Stimulated activated CD8-positive, alpha-beta memory T cell treated with anti-CD3 and anti-CD28 coated beads, Interleukin-15, amount 100 ng/mL, for 1 hour (primary cell): ENCODE data around the gene TBL1XR1.
"Not testable (repeated sequence)": the region's sequence is repeated elsewhere in the genome, so short reads cannot be mapped to it uniquely, and the experiment has no call there.

ENCODE experiments used
- DNase-seq: peaks from one replicate; pipeline ENCODE4 v3.0.0-alpha.2; 2020; ENCODE audit warnings: low read depth

Gene TBL1XR1

DNA sequence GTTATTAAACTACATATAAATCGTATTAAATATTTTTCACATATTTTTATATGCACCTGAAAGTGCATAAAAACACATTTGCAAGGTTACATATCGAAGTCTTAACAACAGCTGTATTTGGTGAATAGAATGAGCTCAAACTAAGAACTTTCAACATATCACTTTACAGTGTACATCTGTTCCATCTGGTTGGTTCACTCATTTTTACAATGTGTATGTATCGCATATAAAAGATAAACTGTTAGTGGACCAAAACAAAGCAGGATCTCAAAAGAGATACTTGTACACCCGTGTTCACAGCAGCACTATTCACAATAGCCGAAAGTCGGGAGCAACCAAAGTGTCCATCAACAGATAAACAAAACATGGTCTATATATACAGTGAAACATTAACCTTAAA is 55.8 kb downstream of the TBL1XR1 start:
- no peak for DNase-seq

- not testable (repeated sequence) for DNase-seq
These were observed 58.1 kb downstream of the TBL1XR1 start for GRCh38 chr3:177139220-177139619.

DNA sequence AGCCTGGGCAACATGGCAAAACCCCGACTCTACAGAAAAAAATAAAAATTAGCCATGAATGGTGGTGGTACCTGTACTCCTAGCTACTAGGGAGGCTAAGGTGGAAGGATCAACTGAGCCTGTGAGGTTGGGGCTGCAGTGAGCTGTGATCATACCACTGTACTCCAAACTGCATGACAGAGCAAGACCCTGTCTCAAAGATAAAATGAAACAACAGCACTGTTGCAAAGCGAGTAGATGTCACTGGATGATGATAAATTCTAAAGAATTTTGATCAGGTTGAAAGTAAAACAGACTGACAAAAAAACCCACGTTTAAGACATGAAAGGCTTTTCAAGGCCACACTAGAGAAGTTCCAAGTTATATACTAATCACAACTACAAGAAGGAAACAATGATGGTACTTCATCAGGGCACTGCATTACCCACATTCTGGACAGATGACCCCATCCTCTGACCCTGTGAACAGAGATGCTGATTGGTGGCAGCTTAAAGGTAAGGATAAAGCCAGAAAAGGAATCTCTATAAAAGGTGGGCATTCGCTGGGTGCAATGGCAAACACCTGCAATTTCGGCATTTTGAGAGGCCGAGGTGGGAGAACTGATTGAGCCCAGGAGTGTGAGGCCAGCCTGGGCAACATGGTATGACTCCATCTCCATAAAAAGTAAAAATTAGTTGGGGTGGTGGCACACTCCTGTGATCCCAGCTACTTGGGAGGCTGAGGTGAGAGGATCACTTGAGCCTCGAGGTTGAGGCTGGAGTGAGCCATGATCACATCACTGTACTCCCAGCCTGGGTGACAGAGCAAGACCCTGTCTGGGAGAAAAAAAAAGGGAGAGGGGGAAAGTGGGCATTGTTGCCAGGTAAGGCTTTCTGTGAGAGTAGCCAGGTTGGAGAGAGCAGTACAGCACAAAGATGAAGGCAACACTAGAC is 59.2 kb downstream of the TBL1XR1 start:
- DNase-seq = no peak

GRCh38 chr3:177136741-177137140 is 60.5 kb downstream of the TBL1XR1 start:
- DNase-seq = no peak

DNA sequence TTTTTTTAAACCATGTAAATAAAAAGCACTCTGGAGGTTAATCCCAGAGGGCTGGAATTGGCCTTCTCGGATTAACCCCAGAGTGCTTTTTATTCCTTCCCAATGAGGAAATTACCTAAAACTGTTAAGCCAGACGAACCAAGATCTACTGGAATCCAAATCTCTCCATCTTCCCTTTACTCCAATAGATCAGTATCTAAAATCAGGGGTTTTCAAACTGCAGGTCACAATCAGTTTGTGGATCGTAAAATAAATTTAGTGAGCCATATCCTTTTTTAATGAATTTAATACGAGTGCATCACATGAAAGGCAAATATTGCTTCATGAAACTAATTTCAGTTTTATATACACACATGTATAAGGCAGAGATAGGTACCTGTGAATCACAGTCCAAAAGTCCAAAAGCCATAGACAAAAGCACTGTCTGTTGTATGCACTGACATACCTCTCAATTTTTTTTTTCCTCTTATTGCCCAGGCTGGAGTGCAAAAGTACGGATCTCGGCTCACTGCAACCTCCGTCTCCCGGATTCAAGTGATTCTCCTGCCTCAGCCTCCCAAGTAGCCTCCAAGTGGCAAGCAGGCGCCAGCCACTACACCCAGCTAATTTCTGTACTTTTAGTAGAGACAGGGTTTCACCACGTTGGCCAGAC is 61.3 kb downstream of the TBL1XR1 start:
- no peak for DNase-seq

GRCh38 chr3:177134816-177135210 is 62.5 kb downstream of the TBL1XR1 start:
- no peak for DNase-seq

DNA sequence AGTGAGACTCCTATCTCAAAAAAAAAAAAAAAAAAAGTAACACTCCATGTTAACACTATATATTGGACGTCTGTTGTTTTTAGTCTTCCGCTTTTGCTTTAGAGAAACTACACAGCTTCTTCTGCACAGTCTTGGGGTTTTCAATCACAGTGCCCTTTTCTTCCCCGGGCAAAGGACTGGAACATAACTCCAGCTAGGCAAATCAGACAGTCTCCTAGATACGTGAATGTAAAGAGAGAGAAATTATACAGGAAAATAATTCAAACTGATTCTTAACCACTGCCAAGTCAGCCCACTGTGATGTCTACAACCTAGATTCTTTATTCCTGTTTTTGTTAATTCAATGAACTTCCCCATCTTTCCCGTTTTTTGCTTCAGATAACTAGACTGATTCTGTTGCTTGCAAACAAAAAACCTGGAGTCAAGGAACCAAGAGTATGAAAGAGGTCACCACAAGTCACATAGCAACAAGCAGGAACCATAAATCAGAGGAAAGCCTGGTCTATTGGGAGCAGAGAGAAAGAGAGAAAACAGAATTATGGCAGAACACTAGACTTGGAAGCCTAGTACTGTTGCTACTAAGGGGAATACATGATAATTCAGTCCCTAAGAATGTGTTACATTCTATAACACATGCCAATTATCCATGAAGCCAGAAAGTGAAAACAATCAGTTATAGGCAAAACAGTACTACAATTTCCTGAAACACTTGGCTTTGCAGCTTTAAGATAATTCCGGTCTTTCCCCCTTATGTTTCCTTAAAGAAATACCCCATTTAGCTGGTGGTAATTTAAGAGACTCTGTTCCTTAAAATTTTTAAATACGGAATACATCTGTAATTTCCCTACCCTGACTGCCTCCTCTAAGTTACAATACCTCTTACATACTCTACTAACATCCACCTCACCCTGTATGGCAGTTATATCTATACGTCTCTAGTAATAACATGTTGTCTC is 63.1 kb downstream of the TBL1XR1 start:
- DNase-seq = no peak

GRCh38 chr3:177131927-177132636 is 65.2 kb downstream of the TBL1XR1 start:
- no peak for DNase-seq

DNA sequence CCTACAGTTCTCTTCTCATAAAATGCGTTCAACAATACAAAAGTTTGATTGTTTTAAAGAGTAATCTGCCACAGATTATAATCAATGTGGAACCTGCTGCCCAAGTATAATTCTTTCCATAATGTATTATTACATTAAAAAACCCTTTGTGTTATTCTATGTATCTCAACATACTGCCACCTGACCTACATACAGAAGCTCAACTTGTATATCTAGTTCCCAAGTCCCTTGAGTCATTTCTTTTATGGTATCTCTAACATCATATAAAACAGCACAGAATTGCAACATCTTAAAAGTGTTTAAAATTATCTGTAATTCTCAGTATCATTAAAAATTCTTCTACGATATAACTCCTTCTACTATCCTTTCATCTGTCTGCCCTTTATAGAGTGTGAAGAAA is 70.3 kb downstream of the TBL1XR1 start:
- no peak for DNase-seq

- DNase-seq = no peak
These were observed 71.1 kb downstream of the TBL1XR1 start for GRCh38 chr3:177126015-177126773.

DNA sequence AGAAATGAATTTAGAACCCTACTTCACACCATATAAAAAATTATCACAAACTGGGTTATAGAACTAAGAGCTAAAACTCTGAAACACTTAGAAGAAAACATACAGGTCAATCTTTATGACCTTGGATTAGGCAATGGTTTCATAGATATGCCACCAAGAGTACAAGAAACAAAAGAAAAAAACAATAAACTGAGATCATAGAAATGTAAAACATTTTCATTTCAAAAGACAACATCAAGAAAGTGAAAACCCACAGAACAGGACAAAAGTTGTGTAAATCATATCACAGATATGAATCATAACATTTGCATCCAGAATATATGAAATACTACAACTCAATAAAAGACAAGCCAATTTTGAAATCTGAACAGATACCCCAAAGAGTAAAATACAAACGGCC is 72.4 kb downstream of the TBL1XR1 start:
- no peak for DNase-seq

- no peak for DNase-seq
These were observed 73.5 kb downstream of the TBL1XR1 start for GRCh38 chr3:177123822-177124221.

DNA sequence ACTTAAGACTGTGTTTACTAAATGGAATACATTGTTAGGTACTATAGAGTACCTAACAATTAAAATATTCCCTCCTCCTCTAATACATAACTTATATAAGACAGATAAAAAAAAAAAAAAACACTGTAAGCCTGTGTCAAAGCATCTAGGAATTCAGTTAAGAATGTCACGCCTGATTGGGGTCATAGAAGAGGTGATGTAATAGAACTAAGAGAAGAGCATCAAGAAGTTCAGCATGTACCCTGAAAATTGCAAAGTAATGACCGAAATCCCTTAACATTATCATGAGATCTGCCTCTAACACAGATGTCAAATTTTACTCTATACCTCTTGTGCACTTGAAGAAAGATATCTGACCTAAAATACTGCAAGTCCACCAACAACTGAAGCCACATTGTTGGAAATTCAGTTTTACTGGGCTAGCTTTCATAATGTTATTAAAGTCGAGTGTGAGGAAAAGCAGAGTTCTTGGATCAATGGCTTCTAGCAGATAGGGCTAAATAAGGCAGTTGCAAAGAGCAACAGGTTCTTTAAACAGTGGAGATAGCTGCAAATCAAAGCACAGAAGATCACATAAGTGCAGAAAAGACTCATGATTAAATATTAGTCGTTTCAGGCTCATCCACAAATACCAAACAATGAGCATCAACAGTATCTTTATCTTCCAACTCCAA is 75.0 kb downstream of the TBL1XR1 start:
- no peak for DNase-seq

DNA sequence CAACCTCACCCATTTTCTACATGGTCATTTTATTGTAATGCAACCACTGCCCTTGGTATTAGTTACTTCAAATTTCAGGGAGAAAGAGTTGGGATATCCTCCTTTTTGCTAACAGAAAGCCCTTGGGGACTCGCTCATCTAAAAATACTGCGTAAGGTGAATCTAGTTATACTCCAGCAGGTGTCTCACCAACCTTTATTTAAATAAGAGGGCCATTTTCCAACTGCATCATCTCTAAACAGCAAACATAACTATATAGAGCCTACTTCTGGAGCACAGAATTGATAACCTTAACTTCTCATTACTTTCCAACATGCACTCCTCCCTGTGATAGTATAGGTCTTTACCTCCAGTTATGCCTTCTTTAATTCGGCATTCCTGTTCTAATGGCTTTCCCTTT is 77.5 kb downstream of the TBL1XR1 start:
- no peak for DNase-seq

DNA sequence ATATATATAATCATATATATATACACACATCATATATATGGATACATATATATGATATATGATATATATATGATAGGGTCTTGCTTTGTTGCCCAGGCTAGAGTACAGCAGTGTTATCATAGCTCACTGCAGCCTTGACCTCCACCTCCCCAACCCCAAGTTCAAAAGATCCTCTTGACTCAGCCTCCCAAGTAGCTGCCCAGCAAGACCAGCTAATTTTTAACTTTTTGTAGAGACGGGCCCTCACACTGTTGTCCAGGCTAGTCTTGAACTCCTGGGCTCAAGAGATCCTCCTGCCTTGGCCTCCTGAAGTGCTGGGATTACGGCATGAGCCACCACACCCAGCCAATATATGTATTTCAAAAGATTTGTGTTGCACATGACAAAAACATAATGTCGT is 83.0 kb downstream of the TBL1XR1 start:
- DNase-seq = no peak

DNA sequence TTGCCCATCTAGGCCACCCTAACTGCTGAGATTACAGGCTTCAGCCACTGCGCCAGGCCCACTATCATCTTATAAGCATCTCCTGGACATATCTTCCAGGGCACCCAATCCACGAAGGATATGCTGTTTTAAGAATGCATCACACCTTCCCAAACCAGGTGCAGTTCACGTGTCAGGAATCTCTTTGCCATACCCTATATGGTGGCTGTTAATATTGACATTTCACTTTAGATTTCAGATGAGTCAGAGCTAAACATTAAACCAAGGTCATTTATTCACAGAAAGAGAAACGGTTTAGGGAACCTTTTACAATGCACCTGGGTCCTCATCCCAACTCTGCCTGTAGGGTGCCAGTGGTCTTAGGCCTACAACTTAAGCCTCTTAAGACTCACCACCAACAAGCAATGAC is 85.7 kb downstream of the TBL1XR1 start:
- no peak for DNase-seq

GRCh38 chr3:177110895-177111294 is 86.4 kb downstream of the TBL1XR1 start:
- DNase-seq = no peak

- DNase-seq = no peak
These were observed 86.9 kb downstream of the TBL1XR1 start for GRCh38 chr3:177110386-177110785.

DNA sequence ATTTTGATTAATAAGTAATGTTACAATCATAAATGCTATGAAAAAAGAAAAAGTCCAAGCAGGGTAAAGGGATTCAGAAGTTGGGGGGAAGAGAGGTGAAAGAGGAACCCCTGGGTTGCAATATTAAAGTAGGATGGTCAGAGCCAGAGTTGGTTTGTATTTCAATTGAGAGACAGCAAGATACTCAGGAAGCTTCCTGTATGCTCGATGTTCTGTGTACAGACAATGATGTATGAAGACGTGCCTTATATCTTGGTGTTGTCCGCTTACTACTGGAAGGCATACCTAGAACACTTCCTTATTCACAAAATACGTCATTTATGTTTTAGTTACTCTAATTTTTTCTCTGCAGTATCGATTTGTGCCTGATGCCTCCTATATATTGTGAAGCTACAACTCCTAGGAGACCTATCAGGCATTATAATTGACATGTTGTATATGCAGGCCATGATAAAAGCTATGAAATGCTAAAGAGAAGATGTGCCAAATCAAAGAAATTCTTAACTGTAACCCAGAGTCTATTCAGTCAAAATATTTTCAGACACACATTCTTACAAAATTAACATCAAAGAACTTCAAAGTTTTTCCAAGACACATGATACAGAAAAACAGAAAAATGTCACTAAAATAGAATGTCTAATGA is 87.5 kb downstream of the TBL1XR1 start:
- DNase-seq = no peak

DNA sequence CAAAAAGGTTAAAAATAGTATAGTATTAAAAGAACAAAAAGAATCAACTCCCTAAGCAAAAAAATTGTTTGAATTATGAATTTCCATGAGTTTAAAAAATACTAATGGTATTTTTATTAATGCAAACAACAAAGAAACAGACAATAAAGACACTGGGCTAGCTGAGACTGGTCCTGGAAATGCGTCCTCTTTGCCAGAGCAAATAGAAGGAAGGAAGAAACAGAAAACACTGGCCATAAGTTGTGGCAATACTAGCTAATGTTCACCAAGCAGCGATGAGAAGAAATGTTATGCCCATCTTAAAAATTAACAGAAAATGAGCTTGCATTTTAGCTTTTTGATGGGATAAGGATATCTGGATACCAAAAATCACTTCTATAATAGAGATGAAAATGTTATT is 88.6 kb downstream of the TBL1XR1 start:
- DNase-seq = no peak
